Tibial artery (tissue), 4 donors: ENCODE measurements around the gene KCNN1.

Experiments used
- DNase-seq, 2 donors: peaks; one replicate each; pipeline ENCODE4 v3.0.0-alpha.2; 2019
- H3K27ac ChIP-seq, 2 donors: fragments of 200-600 bp; sonication (generic) in 1 of 2; 1 replicate in 1 of 2; 2 replicates in 1 of 2; pipeline ENCODE4 v1.5.1; 2018 to 2019; ENCODE audit warnings: mild to moderate bottlenecking in 1 of 2
- H3K27me3 ChIP-seq, 2 donors: fragments of 200-600 bp; sonication (generic) in 1 of 2; one replicate each; pipeline versions ENCODE4 v1.5.1 to v1.6.0; 2016 to 2019
- H3K36me3 ChIP-seq, 3 donors: fragments of 200-600 bp; sonication (generic) in 2 of 3; one replicate each; pipeline ENCODE4 v1.5.1; 2016 to 2019; ENCODE audit warnings: mild to moderate bottlenecking in 2 of 3
- H3K4me1 ChIP-seq, 4 donors: fragments of 200-600 bp; sonication (generic) in 2 of 4; 1 replicate in 3 of 4; 2 replicates in 1 of 4; pipeline ENCODE4 v1.5.1; 2016 to 2019
- H3K4me3 ChIP-seq, 2 donors: fragments of 200-600 bp; sonication (generic) in 1 of 2; 1 replicate in 1 of 2; 2 replicates in 1 of 2; pipeline ENCODE4 v1.5.1; 2018 to 2019; ENCODE audit warnings: mild to moderate bottlenecking in 2 of 2
- H3K9me3 ChIP-seq, 3 donors: fragments of 200-600 bp; sonication (generic) in 1 of 3; one replicate each; pipeline ENCODE4 v1.5.1; 2016 to 2019
- CTCF ChIP-seq, 2 experiments: fragments of 200-600 bp in 1 of 2; fragments of 450-650 bp in 1 of 2; IDR thresholded peaks; one replicate each; pipeline ENCODE4 v1.5.1; 2017 to 2019; ENCODE audit warnings: antibody characterized with exemption in 2 of 2, mild to moderate bottlenecking in 1 of 2, moderate library complexity in 1 of 2
- intact Hi-C: fragments of 100-400 bp; cut with DNase I; formaldehyde crosslinking; loops from one replicate; pipeline ENCODE4 v1.15.0; 2023; ENCODE audit warnings: low total_unique reads

Gene KCNN1

GRCh38 chr19:17953316-17953801, 13.5 kb upstream of the KCNN1 start:
- Histone ChIP-seq H3K36me3 (no peaks in the 10 kb centered on the region), H3K4me1 (peaks cover 0 to 46% (median 43%) of the 10 kb centered on the region in 4 donors), H3K27ac (no peak overlapping the region), H3K27me3 (peaks cover 3 to 93% of the 10 kb centered on the region in 2 donors), H3K4me3 (no peak overlapping the region), H3K9me3 (no peaks in the 10 kb centered on the region)
- no peak for TF ChIP-seq CTCF (IDR thresholded peaks at IDR 0.05)
- no peak for DNase-seq
- intact Hi-C loops, result no loop called here

DNA sequence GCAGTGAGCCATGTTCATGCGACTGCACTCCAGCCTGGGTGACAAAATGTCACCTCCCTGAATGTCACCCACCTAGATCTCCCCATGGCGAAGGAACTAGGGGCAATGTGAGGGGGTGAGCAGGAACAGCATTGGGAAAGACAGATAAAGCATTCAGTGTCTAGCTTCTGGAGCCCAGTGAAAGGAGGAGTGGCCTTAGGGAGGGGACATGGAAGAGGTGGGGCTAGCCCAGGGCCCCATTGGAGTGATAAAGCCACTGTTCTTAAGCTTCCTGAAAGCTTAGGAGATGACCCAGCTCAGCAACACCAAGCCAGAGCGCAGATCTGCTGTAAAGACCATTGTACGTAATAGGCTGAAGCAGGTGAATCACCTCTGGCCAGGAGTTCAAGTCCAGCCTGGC, 13.0 kb upstream of the KCNN1 start:
- Histone ChIP-seq H3K4me3 (no peak overlapping the region), H3K27me3 (peaks cover 3 to 90% of the 10 kb centered on the region in 2 donors), H3K27ac (no peak overlapping the region), H3K9me3 (no peaks in the 10 kb centered on the region), H3K4me1 (peaks cover 0 to 41% (median 38%) of the 10 kb centered on the region in 4 donors), H3K36me3 (no peaks in the 10 kb centered on the region)
- DNase-seq, result no peak
- TF ChIP-seq CTCF (IDR thresholded peaks at IDR 0.05), result no peak
- intact Hi-C loops, result no loop called here

- DNase-seq, result no peak
- H3K9me3 ChIP-seq, result no peaks in the 10 kb centered on the region
- H3K4me3 ChIP-seq, result no peak overlapping the region
- intact Hi-C loops, result no loop called here
- H3K27ac ChIP-seq, result no peak overlapping the region
- H3K36me3 ChIP-seq, result no peaks in the 10 kb centered on the region
- peaks cover 0 to 84% of the 10 kb centered on the region in 2 donors for H3K27me3 ChIP-seq
- no peak for TF ChIP-seq CTCF (IDR thresholded peaks at IDR 0.05)
- H3K4me1 ChIP-seq, result peaks cover 0 to 35% (median 32%) of the 10 kb centered on the region in 4 donors
Observed at GRCh38 chr19:17954401-17954800, 12.5 kb upstream of the KCNN1 start.

DNA sequence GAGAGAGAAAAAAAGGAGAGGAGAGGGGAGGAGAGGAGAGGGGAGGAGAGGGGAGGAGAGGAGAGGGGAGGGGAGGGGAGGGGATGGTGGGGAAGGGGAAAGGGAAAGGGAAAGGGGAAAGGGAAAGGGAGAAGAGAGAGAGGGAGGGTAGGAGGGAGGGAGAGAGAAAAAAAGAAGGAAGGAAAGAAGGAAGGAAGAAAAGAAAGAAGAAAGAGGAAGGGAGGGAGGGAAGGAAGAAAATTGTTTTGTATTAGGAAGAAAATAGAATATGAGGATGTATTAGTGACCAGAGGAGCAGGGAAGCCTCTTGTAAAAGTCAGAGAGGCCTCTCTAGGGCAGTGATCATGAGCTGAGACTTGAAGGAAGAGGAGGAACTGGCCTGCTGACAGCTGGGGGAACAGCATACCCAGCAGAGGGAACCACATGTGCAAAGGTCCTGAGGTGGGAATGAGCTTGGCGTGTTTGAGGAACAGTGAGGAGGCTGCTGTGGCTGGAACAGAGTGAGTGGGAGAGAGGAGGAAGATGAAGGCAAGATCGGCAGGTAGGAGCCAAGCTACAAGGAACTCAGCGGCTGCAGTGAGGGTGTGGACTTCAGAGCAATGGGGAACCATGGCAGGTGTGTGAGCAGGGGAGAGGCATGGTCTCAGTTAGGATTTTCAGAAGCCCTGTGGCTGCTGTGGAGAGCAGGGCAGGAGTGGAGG, 9.6 kb upstream of the KCNN1 start:
- no peak overlapping the region for H3K27ac ChIP-seq

GRCh38 chr19:17957885-17958284, 9.0 kb upstream of the KCNN1 start:
- Histone ChIP-seq H3K27me3 (peaks cover 0 to 62% of the 10 kb centered on the region in 2 donors), H3K9me3 (no peaks in the 10 kb centered on the region), H3K4me3 (no peak overlapping the region), H3K4me1 (peaks cover 0 to under 1% (median under 1%) of the 10 kb centered on the region in 4 donors), H3K36me3 (no peaks in the 10 kb centered on the region), H3K27ac (no peak overlapping the region)
- TF ChIP-seq CTCF (IDR thresholded peaks at IDR 0.05), result no peak
- intact Hi-C loops, result no loop called here
- no peak for DNase-seq

More for the DNA sequence above, 9.6 kb upstream of the KCNN1 start:
- peaks cover 0 to 67% of the 10 kb centered on the region in 2 donors for H3K27me3 ChIP-seq
- no peaks in the 10 kb centered on the region for H3K9me3 ChIP-seq
- peaks cover 0 to 6% (median 4%) of the 10 kb centered on the region in 4 donors for H3K4me1 ChIP-seq
- intact Hi-C loops, result no loop called here
- DNase-seq, result no peak
- no peaks in the 10 kb centered on the region for H3K36me3 ChIP-seq
- no peak for TF ChIP-seq CTCF (IDR thresholded peaks at IDR 0.05)
- H3K4me3 ChIP-seq, result no peak overlapping the region
